H1 (cell line): ENCODE data around the gene BICDL1. TPM values are rescaled to one million over a fixed set of nuclear protein-coding genes. Genes with fewer than 3 reads are reported as not detected.

ENCODE experiments used
- CHD7 ChIP-seq: fragments of 300-600 bp; sonication (generic); IDR thresholded peaks from 2 replicates; pipeline ENCODE4 v1.7.1; 2012; ENCODE audit warnings: low read length, moderate library complexity, mild to moderate bottlenecking, inconsistent platforms; ENCODE audit not compliant: insufficient replicate concordance
- GABPA ChIP-seq: IDR thresholded peaks from 2 replicates; pipeline ENCODE4 v1.6.1; 2011; ENCODE audit warnings: mild to moderate bottlenecking, low read length, moderate library complexity, borderline replicate concordance; ENCODE audit not compliant: insufficient read depth
- POLR2A ChIP-seq, 2 experiments: IDR thresholded peaks; 1 replicate in 1 of 2; 2 replicates in 1 of 2; pipeline ENCODE4 v1.6.1; 2011; ENCODE audit warnings: low read depth in 2 of 2, low read length in 2 of 2, mild to moderate bottlenecking in 2 of 2; ENCODE audit errors: control extremely low read depth in 1 of 2
- POU5F1 ChIP-seq: IDR thresholded peaks from 2 replicates; pipeline ENCODE4 v1.6.1; 2011; ENCODE audit warnings: low read depth, mild to moderate bottlenecking, low read length, moderate library complexity
- RNF2 ChIP-seq: fragments of 200-900, 300-1000 bp; sonication (generic); IDR thresholded peaks from 2 replicates; pipeline ENCODE4 v1.7.1; 2016; ENCODE audit warnings: borderline replicate concordance, low read depth, mild to moderate bottlenecking, antibody characterized with exemption, low read length; ENCODE audit not compliant: poor library complexity, severe bottlenecking; ENCODE audit errors: missing control alignments
- polyA plus RNA-seq, 7 experiments: library from polyadenylated mRNA; depleted of rRNA in 3 of 7; stranded (reverse) in 5 of 7; unstranded in 2 of 7; fragments of >200 nt in 5 of 7; fragments of 200-250 nt in 2 of 7; gene quantifications; 1 replicate in 5 of 7; 2 replicates in 1 of 7; 4 replicates in 1 of 7; pipeline versions ENCODE4 v1.2.1 to v1.2.3, GENCODE V29; 2011 to 2013; ENCODE audit warnings: missing spikeins in 2 of 7, mixed read lengths in 2 of 7
- total RNA-seq: library from RNA; stranded (reverse); fragmentation: NEBNext Ultra II Directional; extraction: Animal tissue kit (Norgen Biotek cat#: 25700); gene quantifications from 2 replicates; pipeline ENCODE4 v1.2.1, GENCODE V29; 2021

BICDL1 gene
- total and polyA plus RNA-seq, 2 of the 8 experiments (the other 6 are each of a cell fraction or from before 2014, with no cell fraction given) = 17.2 to 25.9 TPM

- TF ChIP-seq GABPA (no peak), CHD7 (no peak), POU5F1 (no peak), RNF2 (no peak), POLR2A (IDR thresholded peaks at IDR 0.05; ENCODE audit: control extremely low read depth in 1 of 2, low read depth in 2 of 2, low read length in 2 of 2) (no peak)
These were observed 39.4 kb upstream of the BICDL1 start (continued) for GRCh38 chr12:119949594-119949993.
